Superior temporal gyrus (tissue), 1 donor: ENCODE results near the gene THUMPD1.
A peak's percentile ranks its signal among the peaks of the same experiment; 100 is the strongest.
"Not testable (repeated sequence)": the region's sequence is repeated elsewhere in the genome, so short reads cannot be mapped to it uniquely, and the experiment has no call there.

Experiments
- DNase-seq: peaks from one replicate; pipeline ENCODE4 v3.0.0-alpha.2; 2016; ENCODE audit errors: extremely low spot score

The THUMPD1 gene, protein sequence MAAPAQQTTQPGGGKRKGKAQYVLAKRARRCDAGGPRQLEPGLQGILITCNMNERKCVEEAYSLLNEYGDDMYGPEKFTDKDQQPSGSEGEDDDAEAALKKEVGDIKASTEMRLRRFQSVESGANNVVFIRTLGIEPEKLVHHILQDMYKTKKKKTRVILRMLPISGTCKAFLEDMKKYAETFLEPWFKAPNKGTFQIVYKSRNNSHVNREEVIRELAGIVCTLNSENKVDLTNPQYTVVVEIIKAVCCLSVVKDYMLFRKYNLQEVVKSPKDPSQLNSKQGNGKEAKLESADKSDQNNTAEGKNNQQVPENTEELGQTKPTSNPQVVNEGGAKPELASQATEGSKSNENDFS

DNA sequence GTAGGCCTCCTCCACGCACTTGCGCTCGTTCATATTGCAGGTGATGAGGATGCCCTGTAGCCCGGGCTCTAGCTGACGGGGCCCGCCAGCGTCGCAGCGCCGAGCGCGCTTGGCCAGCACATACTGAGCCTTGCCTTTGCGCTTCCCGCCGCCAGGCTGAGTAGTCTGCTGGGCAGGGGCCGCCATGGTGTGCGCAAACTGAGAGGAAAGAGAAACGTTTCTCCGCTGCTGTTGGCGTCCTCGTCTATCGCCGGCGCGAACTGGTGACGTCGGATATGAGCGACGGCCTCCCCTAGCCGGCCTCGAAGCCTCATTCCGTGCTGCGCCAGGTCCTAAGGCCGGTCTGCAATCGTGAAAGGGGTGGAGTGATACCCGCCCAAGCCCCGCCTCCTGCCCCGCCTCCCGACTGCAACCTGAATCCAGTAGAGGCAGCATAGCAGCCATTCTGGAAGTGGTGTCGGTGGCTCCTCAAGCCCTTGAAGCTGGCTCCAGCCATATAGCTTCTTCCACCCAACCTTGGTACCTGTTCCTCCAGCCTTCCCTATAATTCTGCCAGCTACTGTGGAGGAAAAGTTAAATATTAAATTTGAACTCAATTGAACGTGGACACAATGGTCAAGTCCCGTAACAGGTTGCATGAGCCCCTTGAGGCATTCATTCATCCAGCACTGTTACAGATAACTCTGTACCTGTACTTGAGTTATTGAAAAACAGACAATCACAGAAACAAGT is at the start of gene THUMPD1:
Gene THUMPD1 (minus strand): TSS at position 265 of the 732 bp plus-strand sequence. CDS start 79 bp downstream, at position 186.
- DNase-seq, result peak; percentile 95

DNA sequence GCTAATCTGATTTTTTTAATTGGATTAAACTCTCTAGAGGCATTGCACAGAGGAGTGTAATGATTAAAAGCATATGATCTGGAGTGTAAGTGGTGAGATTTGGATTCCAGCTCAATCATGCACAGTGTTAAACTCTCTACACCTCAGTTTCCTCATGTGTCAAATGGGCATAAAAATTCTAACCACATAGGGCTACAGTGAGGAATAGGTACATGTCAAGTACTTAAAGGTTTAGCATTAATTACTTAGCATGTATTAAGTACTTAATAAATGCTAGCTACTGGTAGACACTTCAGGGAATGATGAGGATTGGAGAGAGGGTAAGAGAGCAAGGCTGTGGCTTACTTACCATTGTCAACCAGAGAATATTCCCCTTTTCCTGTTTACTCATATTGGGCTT is 47.5 kb upstream of the THUMPD1 start:
- no peak for DNase-seq

DNA sequence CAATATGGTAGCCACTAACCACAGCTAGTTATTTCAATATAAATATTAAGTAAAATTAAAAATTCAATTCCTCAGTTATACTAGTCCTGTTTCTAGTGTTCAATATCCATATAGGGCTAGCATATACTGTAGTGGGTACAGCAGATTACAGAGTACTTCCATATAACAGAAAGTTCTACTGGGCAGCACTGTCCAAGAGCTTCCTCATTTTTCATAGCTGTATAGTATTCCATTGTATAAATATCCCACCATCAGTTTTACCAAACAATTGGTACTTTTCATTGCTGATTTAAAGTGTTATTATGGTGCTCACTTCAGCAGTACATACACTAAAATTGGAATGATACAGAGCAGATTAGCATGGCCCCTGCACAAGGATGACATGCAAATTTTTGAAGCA is 42.6 kb upstream of the THUMPD1 start:
- DNase-seq, result no peak

DNA sequence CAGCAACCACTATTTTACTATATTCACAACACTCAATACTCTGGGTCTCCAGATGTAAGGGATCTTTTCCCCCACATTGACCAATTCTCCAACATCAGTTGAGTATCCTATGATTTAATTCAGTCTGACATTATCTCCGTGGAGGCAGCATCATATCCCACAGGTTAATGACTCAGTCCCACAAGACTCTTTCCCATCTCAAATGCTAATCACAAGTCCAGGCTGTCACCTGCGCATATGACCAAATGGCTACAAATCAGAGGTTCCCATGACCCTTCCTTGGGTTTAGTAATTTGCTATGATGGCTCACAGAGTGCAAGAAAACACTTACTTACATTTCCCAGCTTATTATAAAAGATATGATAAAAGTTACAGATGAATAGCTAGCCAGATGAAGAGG is 40.9 kb upstream of the THUMPD1 start:
- no peak for DNase-seq

DNA sequence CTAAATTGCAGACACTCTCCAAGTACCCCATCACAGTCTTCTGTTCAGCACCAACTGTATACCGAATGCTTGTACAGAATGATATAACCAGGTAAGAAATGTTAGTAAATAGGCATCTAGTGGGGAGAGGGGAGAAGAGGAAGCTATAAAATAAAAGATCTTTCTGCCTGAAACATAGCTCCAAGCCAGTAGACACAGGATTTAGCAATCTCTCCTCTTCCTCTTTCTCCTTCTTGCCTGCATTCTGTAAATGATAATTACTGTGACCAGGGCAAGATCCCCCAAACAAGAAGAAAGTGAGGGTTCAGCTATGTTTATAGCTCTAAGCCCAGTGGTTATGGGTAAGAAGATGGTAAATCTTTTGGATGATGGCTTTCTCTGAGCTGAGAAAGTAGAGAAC is 40.1 kb upstream of the THUMPD1 start:
- DNase-seq, result no peak

DNA sequence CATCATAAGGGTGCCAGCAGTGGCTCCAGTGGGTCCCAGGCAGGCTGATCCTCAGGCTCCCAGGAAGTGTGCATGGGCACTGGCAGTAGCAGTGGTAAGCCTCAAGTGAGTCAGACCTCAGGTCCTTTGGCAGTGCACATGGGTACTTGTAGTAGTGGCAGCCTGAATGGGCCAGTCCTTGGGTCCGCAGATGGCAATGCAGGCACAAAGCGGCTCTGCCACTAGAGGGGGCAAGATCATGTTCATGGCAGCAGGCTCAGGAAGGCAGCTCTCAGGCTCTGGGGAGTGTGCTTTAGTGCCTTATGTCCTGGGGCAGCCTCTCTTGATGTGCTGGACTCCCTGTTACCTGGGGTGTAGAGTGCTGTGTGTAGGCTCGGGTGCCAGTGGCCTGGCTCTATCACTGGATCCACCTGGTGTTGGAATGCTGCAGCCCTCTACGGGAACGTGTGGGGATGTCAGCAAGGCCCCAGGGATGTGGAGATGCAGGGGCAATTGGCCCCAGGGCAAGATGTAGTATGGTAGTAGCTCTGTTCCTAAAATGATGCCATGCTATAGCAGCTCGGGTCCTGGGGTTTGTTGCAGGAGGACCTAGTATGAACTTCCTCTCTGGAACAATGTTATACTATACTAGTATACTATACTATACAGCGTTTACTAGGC is 33.2 kb upstream of the THUMPD1 start:
- no peak for DNase-seq

DNA sequence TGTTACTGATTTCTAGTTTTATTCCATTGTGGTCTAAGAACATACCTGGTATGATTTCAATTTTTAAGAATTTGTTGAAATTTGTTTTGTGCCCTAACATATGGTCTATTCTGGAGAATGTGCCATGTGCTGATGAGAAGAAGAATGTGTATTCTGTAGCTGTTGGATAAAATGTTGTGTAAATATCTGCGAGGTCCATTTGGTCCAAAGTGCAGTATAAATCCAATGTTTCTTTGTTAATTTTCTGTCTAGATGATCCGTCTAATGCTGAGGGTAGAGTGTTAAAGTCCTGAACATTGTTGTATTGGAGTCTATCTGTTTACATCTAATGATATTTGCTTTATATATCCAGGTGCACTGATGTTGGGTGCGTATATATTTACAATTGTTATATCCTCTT is 32.1 kb upstream of the THUMPD1 start:
- no peak for DNase-seq

DNA sequence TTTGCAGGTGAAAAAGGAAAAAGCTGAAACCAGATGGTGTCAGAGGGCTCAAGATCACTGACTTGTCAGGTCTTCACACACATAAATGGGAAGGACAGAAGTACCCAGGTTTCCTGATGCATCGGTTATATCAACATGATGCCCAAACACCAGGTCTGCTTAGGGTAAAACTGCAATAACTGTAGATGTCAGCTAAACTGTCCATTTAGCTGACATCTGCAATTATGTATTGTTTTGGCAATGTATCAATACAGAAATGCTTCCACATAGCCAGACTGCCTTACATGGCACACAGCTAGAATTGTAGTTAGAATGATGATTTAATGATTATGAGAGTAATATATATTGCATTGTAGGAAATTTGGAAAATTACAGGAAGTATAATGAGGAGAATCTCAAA is 27.2 kb upstream of the THUMPD1 start:
- no peak for DNase-seq

DNA sequence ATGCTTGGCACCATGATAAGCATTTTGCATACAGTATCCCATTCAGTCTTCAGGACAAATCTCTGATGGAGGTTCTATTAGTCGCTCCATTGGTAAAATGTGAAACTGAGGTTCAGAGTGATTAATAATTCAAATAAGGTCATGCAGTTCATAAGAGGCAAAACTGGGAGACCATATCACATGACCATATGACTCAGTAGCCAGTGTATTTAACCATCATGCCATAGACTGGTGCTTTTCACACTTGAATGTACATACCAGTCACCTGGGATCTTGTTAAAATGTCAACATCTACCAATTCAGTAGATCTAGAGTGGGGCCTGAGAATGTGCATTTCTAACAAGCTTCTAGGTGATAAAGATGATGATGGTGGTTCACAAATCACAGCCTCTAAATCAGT is 26.5 kb upstream of the THUMPD1 start:
- no peak for DNase-seq

DNA sequence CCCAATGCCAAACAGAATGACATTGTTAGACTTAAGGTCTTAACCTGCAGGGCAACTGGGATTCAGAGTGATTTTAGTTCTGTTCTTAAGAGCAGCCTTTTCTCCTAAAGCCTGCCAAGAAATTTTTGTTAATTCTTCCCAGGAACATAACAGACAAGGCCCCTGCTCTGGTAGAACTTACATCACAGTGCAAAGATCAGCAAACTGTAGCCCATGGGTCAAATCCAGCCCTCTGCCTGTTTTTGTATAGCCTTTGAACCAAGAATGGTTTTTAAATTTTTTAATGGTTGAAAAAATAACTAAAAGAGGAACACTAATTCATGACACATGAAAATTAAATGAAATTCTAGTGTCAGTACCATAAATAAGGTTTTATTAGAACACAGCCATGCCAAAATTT is 26.0 kb upstream of the THUMPD1 start:
- no peak for DNase-seq

DNA sequence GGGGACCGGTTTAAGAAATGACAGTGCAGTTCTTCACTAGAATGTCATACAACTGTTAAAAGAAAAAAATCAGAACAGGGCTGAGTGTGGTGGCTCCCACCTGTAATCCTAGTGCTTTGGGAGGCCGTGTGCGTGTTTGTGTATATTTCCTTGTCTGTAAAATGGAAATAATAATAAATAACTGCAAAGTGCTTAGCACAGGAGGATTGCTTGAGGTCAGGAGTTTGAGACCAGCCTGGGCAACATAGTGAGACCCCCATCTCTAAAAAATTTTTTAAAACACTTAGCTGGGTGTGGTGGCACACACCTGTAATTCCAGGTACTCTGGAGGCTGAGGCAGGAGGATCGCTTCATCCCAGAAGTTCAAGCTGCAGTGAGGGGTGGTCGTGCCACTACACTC is 24.7 kb upstream of the THUMPD1 start:
- DNase-seq, result no peak

DNA sequence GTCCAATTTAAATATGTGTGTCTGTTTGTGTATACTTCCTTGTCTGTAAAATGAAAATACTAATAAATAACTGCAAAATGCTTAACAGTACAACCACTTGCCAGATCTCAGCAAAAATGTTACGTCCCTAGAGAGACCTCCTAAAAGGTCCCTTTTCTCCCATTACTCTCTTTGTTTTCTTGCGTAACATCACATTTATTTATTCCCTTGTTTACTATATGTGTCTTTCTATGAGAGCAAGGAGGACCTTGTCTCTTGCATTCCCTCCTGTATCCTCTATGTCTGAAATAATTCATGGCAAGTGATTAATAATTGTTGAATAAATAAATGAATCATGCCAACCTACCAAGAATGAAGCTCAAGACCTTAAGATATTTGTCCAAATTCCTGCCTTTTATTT is 24.1 kb upstream of the THUMPD1 start:
- no peak for DNase-seq

DNA sequence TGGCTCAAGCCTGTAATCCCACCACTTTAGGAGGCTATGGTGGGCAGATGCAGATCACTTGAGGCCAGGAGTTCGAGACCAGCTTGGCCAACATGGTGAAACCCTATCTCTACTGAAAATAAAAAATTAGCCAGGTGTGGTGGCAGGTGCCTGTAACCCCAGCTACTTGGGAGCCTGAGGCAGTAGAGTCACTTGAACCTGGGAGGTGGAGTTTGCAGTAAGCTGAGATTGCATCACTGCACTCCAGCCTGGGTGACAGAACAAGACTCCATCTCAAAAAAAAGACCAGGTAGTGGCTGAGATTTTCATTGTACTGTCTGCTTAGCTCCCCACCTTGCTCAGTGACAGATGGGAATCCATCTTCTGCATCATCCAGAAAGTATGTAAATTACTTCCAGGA is 22.8 kb upstream of the THUMPD1 start:
- DNase-seq, result not testable (repeated sequence)

DNA sequence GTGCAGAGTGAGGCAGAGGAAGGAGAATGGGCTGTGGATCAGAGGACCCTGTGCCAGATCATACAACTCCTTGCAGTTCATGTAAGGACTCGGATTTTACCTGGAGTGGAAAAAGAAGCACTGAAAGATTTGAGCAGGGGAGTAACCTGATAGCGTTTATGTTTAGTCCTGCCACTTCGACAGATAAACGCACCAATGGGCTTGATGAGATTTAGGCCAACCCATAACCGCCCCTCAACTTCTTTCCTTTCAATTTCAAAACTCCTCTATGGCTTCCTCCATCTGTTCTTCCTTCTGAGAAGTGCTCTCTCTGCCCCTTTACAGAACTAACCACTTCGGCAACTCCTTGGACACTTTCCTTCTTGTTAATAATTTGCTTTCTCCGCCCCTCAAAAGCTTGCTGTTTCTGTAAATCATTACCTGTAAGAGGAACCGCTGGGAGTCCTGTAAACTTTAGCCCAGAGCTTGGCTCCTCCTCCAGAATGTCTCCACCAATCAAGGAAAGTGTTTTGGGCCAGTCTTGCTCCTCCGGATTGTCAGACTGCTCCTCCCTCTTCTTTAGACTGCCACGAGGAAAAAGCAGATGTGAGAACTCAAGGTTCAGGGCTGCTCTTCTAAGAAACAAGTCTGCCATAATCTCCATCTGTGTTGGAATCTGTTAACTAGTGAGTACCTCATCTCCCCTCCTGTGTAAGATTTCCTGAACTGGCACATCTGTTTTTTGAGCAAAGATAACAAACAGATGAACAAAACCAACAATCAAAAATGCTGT is 22.0 kb upstream of the THUMPD1 start, which contains the start of gene ACSM3:
Gene ACSM3 (plus strand): TSS at position 554 of the 772 bp plus-strand sequence. CDS start 6,021 bp downstream, outside the sequence.
- peak; percentile 10 for DNase-seq

DNA sequence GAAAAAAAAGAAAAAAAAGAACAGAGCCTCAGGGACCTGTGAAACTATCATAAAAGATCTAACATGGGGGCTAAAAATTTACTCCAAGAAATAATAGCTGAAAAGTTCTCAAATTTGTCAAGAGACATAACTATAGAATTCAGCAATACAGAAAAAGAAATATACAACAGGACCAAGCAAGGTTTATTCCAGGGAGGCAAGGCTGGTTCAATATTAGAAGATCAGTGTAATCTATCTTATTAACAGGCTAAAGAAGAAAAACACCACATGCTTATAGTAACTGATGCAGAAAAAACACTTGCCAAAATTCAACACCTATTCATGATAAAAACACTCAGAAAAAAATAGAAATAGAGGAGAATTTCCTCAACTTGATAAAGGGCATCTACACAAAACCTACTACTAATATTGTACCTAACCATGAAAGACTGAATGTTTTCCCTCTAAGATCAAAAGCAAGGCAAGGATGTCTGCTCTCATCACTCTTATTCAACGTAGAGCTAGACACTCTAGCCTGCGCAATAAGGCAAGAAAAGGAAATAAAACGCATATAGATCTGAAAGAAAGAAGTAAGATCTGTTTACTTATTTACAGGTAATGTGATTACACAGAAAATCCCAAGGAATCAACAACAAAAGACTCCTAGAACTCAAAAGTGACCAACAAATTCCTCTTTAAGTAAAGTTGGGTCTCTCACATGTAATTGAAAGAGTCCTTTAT is 20.9 kb upstream of the THUMPD1 start:
- DNase-seq, result no peak

DNA sequence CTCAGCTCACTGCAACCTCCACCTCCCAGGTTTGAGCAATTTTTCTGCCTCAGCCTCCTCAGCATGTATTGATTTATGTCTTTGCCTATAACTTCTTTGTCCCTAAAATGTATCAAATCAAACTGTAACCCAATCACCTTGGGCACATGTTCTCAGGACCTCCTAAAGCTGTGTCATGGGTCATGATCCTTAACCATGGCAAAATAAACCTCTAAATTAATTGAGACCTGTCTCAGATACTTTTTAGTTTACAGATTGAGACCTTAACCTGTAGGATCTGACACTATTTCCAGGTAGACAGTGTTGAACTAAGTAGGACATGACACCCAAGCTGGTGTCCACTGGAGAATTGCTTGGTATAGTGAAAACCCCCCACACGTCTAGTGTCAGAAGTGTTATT is 19.6 kb upstream of the THUMPD1 start:
- no peak for DNase-seq

DNA sequence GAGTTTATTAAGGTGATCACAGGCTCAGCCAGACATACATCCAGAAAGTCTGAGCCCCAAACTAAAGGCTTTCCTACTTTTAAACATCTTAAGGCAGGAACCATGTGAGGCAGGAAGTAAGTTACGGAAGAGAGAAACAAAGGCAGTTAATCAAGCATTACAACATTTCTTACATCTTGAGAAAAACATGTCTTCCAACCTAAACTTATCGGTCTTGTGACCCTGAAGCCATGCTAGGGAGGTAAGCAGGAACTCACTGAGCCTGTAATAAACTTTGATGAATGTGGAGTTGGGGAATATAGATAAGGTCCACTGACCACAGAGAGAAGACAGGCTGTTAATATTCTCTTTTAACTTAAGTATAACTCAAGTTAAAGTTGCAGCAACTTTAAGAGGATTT is 18.7 kb upstream of the THUMPD1 start:
- no peak for DNase-seq

DNA sequence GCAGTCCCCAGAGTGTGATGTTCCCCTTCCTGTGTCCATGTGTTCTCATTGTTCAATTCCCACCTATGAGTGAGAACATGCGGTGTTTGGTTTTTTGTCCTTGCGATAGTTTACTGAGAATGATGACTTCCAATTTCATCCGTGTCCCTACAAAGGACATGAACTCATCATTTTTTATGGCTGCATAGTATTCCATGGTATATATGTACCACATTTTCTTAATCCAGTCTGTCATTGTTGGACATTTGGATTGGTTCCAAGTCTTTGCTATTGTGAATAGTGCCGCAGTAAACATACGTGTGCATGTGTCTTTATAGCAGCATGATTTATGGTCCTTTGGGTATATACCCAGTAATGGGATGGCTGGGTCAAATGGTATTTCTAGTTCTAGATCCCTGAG is 14.2 kb upstream of the THUMPD1 start:
- not testable (repeated sequence) for DNase-seq

DNA sequence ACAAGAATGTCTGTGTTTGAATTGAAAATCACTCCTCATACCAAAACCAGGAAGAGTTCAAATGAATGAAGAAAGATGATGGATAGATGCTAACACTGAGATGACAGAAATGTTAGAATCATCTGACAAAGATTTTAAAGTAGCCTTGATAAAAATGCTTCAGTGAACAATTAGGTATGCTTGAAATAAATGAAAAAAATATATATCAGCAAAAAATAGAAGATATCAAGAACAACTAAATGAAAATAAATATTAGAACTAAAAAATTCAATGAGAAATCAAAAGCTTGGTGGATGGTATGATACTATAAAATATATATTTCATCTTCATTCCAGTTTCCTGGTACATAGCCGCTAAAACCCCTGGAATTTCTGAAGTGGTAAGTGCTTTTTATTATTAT is 13.6 kb upstream of the THUMPD1 start:
- no peak for DNase-seq

DNA sequence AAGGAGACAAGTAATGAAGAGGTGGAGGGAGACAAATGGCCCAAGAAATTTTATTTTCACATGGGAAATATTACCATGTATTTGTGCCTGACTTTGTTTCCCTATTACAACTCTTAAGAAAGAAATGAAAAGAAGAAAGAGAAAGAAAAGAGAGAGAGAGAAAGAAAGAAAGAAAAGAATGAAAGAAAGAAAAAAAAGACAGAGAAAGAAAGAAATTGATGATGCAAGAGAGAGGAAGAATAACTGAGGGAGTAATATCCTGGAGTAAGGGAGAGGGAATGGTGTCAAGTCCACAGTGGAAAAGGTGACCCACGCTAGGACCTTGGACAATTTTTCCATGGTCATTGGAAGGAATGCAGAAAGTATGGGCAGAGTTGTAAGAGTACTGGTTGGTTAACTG is 12.1 kb upstream of the THUMPD1 start:
- DNase-seq, result no peak

DNA sequence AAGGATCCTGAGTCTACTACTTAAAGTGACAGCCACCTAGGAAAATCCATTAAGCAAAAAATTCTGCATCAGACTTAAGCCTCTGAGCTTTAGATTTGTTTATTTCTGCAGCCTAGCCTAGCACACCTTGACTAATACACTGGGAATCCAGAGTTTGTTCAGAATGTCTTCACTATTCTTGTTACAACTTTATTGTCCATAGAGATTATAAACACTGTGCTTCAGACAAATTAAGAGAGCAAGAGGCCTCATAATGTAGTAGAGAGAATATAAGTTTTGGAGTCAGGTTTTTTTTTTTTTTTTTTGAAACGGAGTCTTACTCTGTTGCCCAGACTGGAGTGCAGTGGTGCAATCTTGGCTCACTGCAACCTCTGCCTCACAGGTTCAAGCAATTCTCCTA is 8.9 kb upstream of the THUMPD1 start:
- no peak for DNase-seq
